Measurements from ENCODE around the gene CNOT2. TPM values are rescaled to one million over a fixed set of nuclear protein-coding genes. Genes with fewer than 3 reads are reported as not detected.

The CNOT2 gene
- total RNA-seq, 1 donor from 2014 or later, result 121 TPM

- Mint-ChIP-seq H3K27ac (ENCODE audit: unreplicated experiment) (no peak overlapping the region), H3K9me3 (ENCODE audit: unreplicated experiment) (no peaks in the 10 kb centered on the region), H3K4me1 (ENCODE audit: low read depth, unreplicated experiment) (no peaks in the 10 kb centered on the region), H3K36me3 (ENCODE audit: unreplicated experiment) (peaks cover 4% of the 10 kb centered on the region), H3K27me3 (ENCODE audit: unreplicated experiment) (no peaks in the 10 kb centered on the region), H3K4me3 (ENCODE audit: unreplicated experiment) (no peak overlapping the region)
- DNase-seq, result no peak
- TF ChIP-seq CTCF (IDR thresholded peaks at IDR 0.05; ENCODE audit: partially characterized antibody, unreplicated experiment), result no peak
Observed at GRCh38 chr12:70398862-70399261, 155.6 kb downstream of the CNOT2 start.

DNA sequence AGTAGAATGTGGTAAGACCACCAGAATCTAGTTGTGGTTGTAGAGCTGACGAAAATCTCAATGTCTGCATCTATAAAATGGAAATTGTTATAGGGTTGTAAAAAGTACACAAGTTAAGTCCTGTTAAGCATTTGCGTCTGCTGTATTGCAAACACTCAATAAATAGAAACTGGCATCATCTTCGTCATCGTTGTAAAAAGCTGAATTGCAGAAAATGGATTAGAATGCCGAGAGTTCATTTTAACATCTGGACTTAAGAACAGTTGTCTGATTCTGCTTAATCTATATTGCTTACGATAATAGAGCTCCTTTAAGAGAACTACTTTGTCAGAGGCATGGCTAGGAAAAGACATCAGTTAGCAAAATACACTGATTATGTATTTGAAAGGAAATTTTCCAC is 156.1 kb downstream of the CNOT2 start:
- Mint-ChIP-seq H3K36me3 (ENCODE audit: unreplicated experiment) (peaks cover 4% of the 10 kb centered on the region), H3K4me1 (ENCODE audit: low read depth, unreplicated experiment) (no peaks in the 10 kb centered on the region), H3K4me3 (ENCODE audit: unreplicated experiment) (no peak overlapping the region), H3K27ac (ENCODE audit: unreplicated experiment) (no peak overlapping the region), H3K27me3 (ENCODE audit: unreplicated experiment) (no peaks in the 10 kb centered on the region), H3K9me3 (ENCODE audit: unreplicated experiment) (no peaks in the 10 kb centered on the region)
- TF ChIP-seq CTCF (IDR thresholded peaks at IDR 0.05; ENCODE audit: partially characterized antibody, unreplicated experiment), result no peak
- DNase-seq, result no peak

DNA sequence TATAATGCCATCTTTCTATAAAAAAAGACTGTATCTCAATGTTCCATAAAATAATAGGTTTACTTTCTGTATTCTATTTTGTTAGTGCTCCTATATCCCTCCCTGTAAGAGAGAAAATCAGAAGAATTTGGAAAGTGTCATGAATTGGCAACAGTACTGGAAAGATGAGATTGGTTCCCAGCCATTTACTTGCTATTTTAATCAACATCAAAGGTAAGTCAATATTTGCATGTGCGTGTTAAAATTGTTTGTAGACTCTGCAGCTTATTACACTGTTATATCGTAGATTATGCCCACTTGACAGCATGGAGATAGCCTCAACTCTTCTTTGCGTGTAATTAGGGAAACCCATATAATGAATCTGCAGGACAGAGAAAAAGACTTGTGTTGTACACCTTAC is 156.9 kb downstream of the CNOT2 start:
- no peak overlapping the region for H3K4me3 Mint-ChIP-seq (ENCODE audit: unreplicated experiment)
- H3K36me3 Mint-ChIP-seq (ENCODE audit: unreplicated experiment), result peaks cover 4% of the 10 kb centered on the region

DNA sequence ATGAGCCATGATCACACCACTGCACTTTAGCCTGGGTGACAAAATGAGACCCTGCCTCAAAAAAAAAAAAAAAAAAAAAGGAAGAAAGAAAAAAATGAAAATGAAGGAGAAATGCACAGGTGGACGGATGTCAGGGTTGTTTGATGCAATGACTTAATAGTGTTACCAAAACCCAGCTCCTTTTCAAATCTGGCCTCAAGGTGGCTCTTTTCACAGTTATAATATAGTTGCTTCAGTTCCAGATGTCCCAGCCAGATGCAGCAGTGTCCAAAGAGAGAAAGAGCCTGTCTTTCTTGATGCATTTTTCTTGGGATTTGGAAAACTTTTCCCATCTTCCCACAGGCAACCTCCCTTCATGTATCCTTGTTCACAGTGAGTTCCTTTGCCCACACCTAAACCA is 159.4 kb downstream of the CNOT2 start:
- no peak for TF ChIP-seq CTCF (IDR thresholded peaks at IDR 0.05; ENCODE audit: partially characterized antibody, unreplicated experiment)
- DNase-seq, result no peak
- no peak overlapping the region for H3K4me3 Mint-ChIP-seq (ENCODE audit: unreplicated experiment)
- H3K36me3 Mint-ChIP-seq (ENCODE audit: unreplicated experiment), result peaks cover 4% of the 10 kb centered on the region
- H3K27ac Mint-ChIP-seq (ENCODE audit: unreplicated experiment), result no peak overlapping the region
- H3K9me3 Mint-ChIP-seq (ENCODE audit: unreplicated experiment), result no peaks in the 10 kb centered on the region
- no peaks in the 10 kb centered on the region for H3K4me1 Mint-ChIP-seq (ENCODE audit: low read depth, unreplicated experiment)
- H3K27me3 Mint-ChIP-seq (ENCODE audit: unreplicated experiment), result no peaks in the 10 kb centered on the region

More for the DNA sequence above, 156.9 kb downstream of the CNOT2 start:
- Mint-ChIP-seq H3K9me3 (ENCODE audit: unreplicated experiment) (no peaks in the 10 kb centered on the region), H3K4me1 (ENCODE audit: low read depth, unreplicated experiment) (no peaks in the 10 kb centered on the region), H3K27me3 (ENCODE audit: unreplicated experiment) (no peaks in the 10 kb centered on the region), H3K27ac (ENCODE audit: unreplicated experiment) (no peak overlapping the region)
- no peak for DNase-seq
- no peak for TF ChIP-seq CTCF (IDR thresholded peaks at IDR 0.05; ENCODE audit: partially characterized antibody, unreplicated experiment)

GRCh38 chr12:70403826-70404225 is 160.6 kb downstream of the CNOT2 start:
- Mint-ChIP-seq H3K4me1 (ENCODE audit: low read depth, unreplicated experiment) (no peaks in the 10 kb centered on the region), H3K27me3 (ENCODE audit: unreplicated experiment) (peaks cover 2% of the 10 kb centered on the region)

More at GRCh38 chr12:70403826-70404225, 160.6 kb downstream of the CNOT2 start:
- Mint-ChIP-seq H3K36me3 (ENCODE audit: unreplicated experiment) (peaks cover 4% of the 10 kb centered on the region), H3K27ac (ENCODE audit: unreplicated experiment) (no peak overlapping the region), H3K4me3 (ENCODE audit: unreplicated experiment) (no peak overlapping the region), H3K9me3 (ENCODE audit: unreplicated experiment) (no peaks in the 10 kb centered on the region)
- no peak for TF ChIP-seq CTCF (IDR thresholded peaks at IDR 0.05; ENCODE audit: partially characterized antibody, unreplicated experiment)
- no peak for DNase-seq

Other genes with a start within 250 kb of the CNOT2 start
- gene KCNMB4, start 122.9 kb downstream of the CNOT2 start, total RNA-seq (ENCODE audit: unreplicated experiment), result 18.7 TPM